Adrenal gland (tissue), 12 donors: ENCODE data around the gene KCTD11. TPM values are rescaled to one million over a fixed set of nuclear protein-coding genes. Genes with fewer than 3 reads are reported as not detected.

Experiments used
- DNase-seq, 7 donors: peaks; one replicate each; pipeline ENCODE4 v3.0.0-alpha.2; 2019 to 2020
- H3K27ac ChIP-seq, 5 donors: fragments of 200-600 bp; sonication (generic) in 4 of 5; 1 replicate in 3 of 5; 2 replicates in 2 of 5; pipeline versions ENCODE4 v1.5.1 to v1.8.0; 2016 to 2020; ENCODE audit warnings: mild to moderate bottlenecking in 1 of 5
- H3K27me3 ChIP-seq: fragments of 200-600 bp; 2 replicates; pipeline ENCODE4 v1.8.0; 2021
- H3K36me3 ChIP-seq, 2 donors: fragments of 200-600 bp; replicated peaks in 1 of 2; 1 replicate in 1 of 2; 2 replicates in 1 of 2; pipeline versions ENCODE4 v1.5.1 to v1.8.0; 2018 to 2022
- H3K4me1 ChIP-seq, 2 donors: fragments of 200-600 bp; replicated peaks in 1 of 2; 1 replicate in 1 of 2; 2 replicates in 1 of 2; pipeline versions ENCODE4 v1.5.1 to v1.8.0; 2018 to 2021
- H3K4me3 ChIP-seq, 4 donors: fragments of 200-600 bp; sonication (generic) in 3 of 4; one replicate each; pipeline ENCODE4 v1.5.1; 2016 to 2018
- H3K9me3 ChIP-seq, 3 donors: fragments of 200-600 bp; sonication (generic) in 1 of 3; replicated peaks in 1 of 3; 1 replicate in 2 of 3; 2 replicates in 1 of 3; pipeline versions ENCODE4 v1.5.1 to v1.8.0; 2016 to 2021
- CTCF ChIP-seq, 6 experiments: fragments of 450-650 bp in 4 of 6; fragments of 200-600 bp in 2 of 6; sonication (generic) in 1 of 6; IDR thresholded peaks; 1 replicate in 5 of 6; 2 replicates in 1 of 6; pipeline versions ENCODE4 v1.5.1 to v1.8.0; 2016 to 2021; ENCODE audit warnings: antibody characterized with exemption in 6 of 6, mild to moderate bottlenecking in 2 of 6, moderate library complexity in 1 of 6
- POLR2A ChIP-seq, 2 donors: fragments of 450-650 bp; IDR thresholded peaks; one replicate each; pipeline ENCODE4 v1.6.1; 2017; ENCODE audit warnings: antibody characterized with exemption in 2 of 2, mild to moderate bottlenecking in 2 of 2, moderate library complexity in 1 of 2
- WGBS, 4 donors: extraction: QIAGEN DNeasy Blood & Tissue Kit in 2 of 4; methylation state at CpG; one replicate each; pipeline versions ENCODE4 v1.1.5 to v1.1.7; 2013 to 2017; 5-methylcytosine and 5-hydroxymethylcytosine counted together
- intact Hi-C, 2 donors: fragments of 100-400 bp; cut with DNase I; formaldehyde crosslinking; loops; one replicate each; pipeline versions ENCODE4 v1.14.1 to v1.15.0; 2022 to 2023
- polyA plus RNA-seq, 3 donors: library from polyadenylated mRNA; stranded (reverse); fragments of 200-250 nt in 2 of 3; fragments of 350-450 nt in 1 of 3; fragmentation: Illumina TruSeq in 1 of 3; extraction: RNeasy Lipid Tissue Mini Kit (QIAGEN cat#74804) in 1 of 3; gene quantifications; one replicate each; pipeline ENCODE4 v1.2.3, GENCODE V29; 2013 to 2014
- total RNA-seq, 9 donors: library from RNA; depleted of rRNA in 4 of 9; stranded (reverse); fragments of >200 nt in 4 of 9; fragments of 120-200 nt in 1 of 9; fragmentation: NEBNext Ultra II Directional in 1 of 9; extraction: Animal tissue kit (Norgen Biotek cat#: 25700) in 1 of 9; gene quantifications; one replicate each; pipeline versions ENCODE4 v1.1.0 to v1.2.4, GENCODE V29; 2013 to 2023
- donor health status: healthy with polysubstance abuse.
- donor health status: Bipolar disorder and iron deficiency.
- donor health status: DM: yes; HTN: yes; CAD: no.
- donor health status: DM: no; HTN: no; CAD: no.
- donor health status: DM: no; HTN: no; CAD: no.
- donor health status: DM: yes; HTN: yes; CAD: no.

Gene KCTD11
- total and polyA plus RNA-seq, 12 donors, result 5.2 to 13.8 (median 10.3) TPM

GRCh38 chr17:7379134-7379533 is 27.2 kb downstream of the KCTD11 start:
- WGBS, 4 donors, result 95 to 100% (median 97%) methylated on average over 3 of the region's 3 CpGs
- Histone ChIP-seq H3K4me1 (peaks cover 6 to 23% of the 10 kb centered on the region in 2 donors), H3K9me3 (no peaks in the 10 kb centered on the region), H3K36me3 (no peaks in the 10 kb centered on the region), H3K27me3 (peaks cover 6% of the 10 kb centered on the region), H3K4me3 (no peak overlapping the region), H3K27ac (no peak overlapping the region)
- DNase-seq, result no peak
- intact Hi-C loops, result no loop called here
- TF ChIP-seq POLR2A (IDR thresholded peaks at IDR 0.05) (no peak), CTCF (IDR thresholded peaks at IDR 0.05) (no peak)

GRCh38 chr17:7380321-7380720 is 28.4 kb downstream of the KCTD11 start:
- peak in 6 of 7 donors; percentile 46 to 79 (median 72) for DNase-seq
- Histone ChIP-seq H3K4me1 (peaks cover 6 to 26% of the 10 kb centered on the region in 2 donors), H3K4me3 (peak overlapping the region in 1 of 4 donors; percentile 54), H3K27ac (peak overlapping the region in 1 of 5 donors; percentile 40), H3K9me3 (no peaks in the 10 kb centered on the region), H3K36me3 (no peaks in the 10 kb centered on the region), H3K27me3 (peaks cover 6% of the 10 kb centered on the region)
- 20 to 23% (median 21%) methylated on average over 2 to 7 of the region's 7 CpGs for WGBS, 4 donors
- no peak for TF ChIP-seq CTCF (IDR thresholded peaks at IDR 0.05)
- intact Hi-C loops, result no loop called here

GRCh38 chr17:7380855-7381683 is 29.1 kb downstream of the KCTD11 start, which contains the start of gene TNK1:
Gene TNK1, plus strand, starts transcription at chr17:7381089. Its CDS starts 1,838 bp downstream, at chr17:7382927.
- 5 to 11% (median 9%) methylated on average over 21 to 52 of the region's 52 CpGs for WGBS, 4 donors
- no peak for TF ChIP-seq CTCF (IDR thresholded peaks at IDR 0.05)
- TF ChIP-seq POLR2A (IDR thresholded peaks at IDR 0.05), result no peak
- intact Hi-C loops, result no loop called here
- Histone ChIP-seq H3K27ac (peak within 1 kb of the TSS in 1 of 5 donors; percentile 40), H3K36me3 (no peaks in the 10 kb centered on the region), H3K4me1 (peaks cover 6 to 26% of the 10 kb centered on the region in 2 donors), H3K9me3 (no peaks in the 10 kb centered on the region), H3K27me3 (peaks cover 6% of the 10 kb centered on the region), H3K4me3 (peak within 1 kb of the TSS in 2 of 4 donors; percentile 8 to 54)
- DNase-seq, result peak in 2 of 7 donors; percentile 26 to 47

GRCh38 chr17:7382901-7383300 is 30.9 kb downstream of the KCTD11 start:
- intact Hi-C loops, result no loop called here
- TF ChIP-seq CTCF (IDR thresholded peaks at IDR 0.05) (no peak), POLR2A (IDR thresholded peaks at IDR 0.05) (no peak)
- peaks cover 6% of the 10 kb centered on the region for H3K27me3 ChIP-seq
- no peak overlapping the region for H3K27ac ChIP-seq
- no peaks in the 10 kb centered on the region for H3K36me3 ChIP-seq
- no peak overlapping the region for H3K4me3 ChIP-seq
- H3K9me3 ChIP-seq, result no peaks in the 10 kb centered on the region
- DNase-seq, result no peak
- WGBS, 4 donors, result 85 to 92% (median 89%) methylated on average over 10 of the region's 10 CpGs
- peaks cover 6 to 26% of the 10 kb centered on the region in 2 donors for H3K4me1 ChIP-seq
